Embryonic facial prominence (tissue), 1 donor: ENCODE results near the gene NTRK3.
"Not testable (repeated sequence)": the region's sequence is repeated elsewhere in the genome, so short reads cannot be mapped to it uniquely, and the experiment has no call there.

ENCODE experiments used
- DNase-seq: peaks from one replicate; pipeline ENCODE4 v3.0.0-alpha.2; 2016; ENCODE audit errors: extremely low spot score

The NTRK3 gene

GRCh38 chr15:88033421-88033820, 223.1 kb downstream of the NTRK3 start:
- not testable (repeated sequence) for DNase-seq

DNA sequence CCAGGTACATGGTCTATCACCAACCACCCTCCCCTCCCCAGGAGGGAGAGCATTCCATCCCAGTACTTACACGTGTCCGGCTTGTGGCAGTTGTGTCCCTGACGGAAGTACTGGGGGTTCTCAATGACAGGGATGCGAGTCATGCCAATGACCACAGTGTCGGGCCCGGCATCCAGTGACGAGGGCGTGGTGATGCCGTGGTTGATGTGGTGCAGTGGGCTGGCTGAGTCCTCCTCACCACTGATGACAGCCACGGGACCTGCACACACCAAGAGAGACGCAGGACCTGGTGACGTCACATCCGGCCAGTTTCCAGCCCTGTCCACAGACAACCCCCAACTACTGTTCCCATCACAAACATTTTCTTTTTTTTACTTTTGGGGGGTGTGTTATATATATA, 223.8 kb downstream of the NTRK3 start:
- DNase-seq, result no peak

- no peak for DNase-seq
These were observed 225.1 kb downstream of the NTRK3 start for GRCh38 chr15:88031461-88031860.

DNA sequence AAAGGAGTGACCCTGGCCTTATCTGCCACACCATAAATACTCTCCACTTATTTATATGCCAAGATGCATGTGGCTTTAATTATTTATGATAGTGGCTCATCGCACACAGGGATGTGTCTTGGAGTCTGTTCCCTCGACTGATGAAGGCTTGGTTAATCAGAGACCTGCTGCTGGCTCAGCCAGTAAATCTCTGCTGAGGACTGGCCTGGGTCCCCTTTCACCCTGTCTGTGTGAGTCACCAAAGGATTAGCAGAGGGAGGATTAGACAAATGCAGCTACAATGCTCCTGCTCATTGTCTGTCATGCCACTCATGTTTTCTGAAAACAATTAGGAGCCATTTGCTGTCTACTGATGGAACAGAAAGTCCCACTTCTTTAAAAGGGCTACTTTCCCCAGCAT, 226.8 kb downstream of the NTRK3 start:
- no peak for DNase-seq

- no peak for DNase-seq
These were observed 228.5 kb downstream of the NTRK3 start for GRCh38 chr15:88028024-88028423.

GRCh38 chr15:88023914-88024313, 232.6 kb downstream of the NTRK3 start:
- DNase-seq, result no peak

DNA sequence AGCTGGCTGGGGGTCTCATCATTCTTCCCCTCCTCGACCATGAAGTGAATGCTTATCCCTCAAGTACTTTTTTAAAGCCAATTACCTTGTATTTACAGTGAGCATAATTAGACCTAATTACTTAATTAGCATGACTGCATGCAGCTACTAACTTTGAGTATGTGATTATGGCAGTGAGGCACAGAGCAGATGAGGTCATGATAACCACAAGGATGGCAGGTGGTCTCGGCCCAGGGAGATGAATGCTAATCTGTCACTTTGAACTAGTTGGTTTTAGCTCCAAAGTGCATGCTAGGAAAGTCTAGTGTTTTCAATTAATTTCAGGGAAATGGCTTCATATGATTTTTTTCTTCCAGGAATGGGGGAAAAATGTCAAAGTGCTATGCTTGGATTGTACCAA, 233.8 kb downstream of the NTRK3 start:
- DNase-seq, result no peak

DNA sequence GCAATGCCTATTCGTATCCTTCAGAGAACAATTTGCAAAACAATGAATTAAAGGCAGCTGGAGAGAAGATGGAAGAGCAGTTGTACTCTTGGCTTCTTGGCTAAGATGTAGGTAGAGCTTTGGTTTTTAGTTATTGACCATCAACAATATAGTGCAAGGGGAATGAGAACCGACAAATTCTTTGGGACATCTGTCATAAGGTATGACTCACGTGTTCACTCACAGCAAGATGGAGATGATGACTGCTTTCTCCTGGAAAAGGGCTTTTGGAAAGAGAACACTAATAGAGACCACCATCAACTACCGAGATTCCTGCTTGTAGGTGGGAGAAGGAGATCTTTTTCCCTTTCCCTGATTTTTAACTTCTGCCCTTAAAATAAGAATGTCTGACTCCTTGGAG, 234.9 kb downstream of the NTRK3 start:
- no peak for DNase-seq

GRCh38 chr15:88020806-88021205, 235.7 kb downstream of the NTRK3 start:
- DNase-seq, result no peak

DNA sequence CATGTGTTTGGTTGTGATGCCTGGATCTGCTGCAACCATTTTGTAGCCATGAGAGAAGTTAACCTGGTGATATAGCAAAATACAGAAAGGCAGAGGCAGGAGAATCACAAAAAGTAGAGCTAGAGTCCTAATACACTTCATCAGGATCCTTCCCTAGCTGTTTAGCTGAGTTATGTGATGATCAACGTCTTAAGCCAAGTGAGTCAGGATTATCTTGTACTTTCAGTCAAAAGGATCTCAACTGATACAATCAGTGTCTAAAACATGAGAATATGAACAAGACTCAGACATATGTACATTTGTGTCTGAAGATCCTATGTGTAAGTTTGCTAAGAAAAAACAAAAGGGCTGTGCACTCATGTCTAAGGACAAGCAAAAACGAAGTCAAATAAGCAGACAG, 236.9 kb downstream of the NTRK3 start:
- no peak for DNase-seq

DNA sequence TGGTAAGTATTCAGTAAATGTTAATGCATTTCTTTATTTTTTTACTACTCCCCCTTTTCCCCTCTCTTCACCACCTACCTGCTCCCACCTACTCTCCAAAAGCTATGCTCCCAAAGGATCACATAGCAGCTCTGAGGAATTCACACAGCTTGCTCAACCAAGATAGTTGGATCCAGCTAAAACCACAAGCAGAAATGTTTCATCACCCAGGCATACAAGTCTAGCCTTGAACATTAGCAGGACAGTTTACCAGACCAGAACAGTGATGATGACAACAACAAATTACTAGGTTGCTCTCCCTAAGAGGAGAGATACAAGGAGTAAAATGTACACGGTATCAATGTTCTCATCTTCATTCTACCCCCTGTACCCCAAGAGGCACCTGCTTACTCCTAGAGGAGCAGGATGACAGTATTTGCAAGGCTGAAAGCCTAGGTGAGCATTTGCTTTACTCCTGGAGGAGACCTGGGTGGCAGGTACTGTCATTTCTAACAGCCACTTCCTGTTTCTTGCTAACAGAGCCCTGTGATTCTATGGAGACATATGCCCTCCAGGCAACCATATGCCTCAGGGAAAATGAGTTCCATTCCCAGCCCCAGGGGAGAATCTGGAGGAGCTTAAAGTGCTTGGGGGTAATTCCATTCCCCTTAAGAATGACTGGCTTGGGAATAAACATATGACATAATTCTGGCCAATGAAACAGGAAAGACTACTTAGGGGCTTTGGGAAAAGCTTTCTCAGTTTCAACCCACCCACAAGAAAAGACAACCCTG, 237.5 kb downstream of the NTRK3 start:
- DNase-seq, result no peak

GRCh38 chr15:88017753-88018152, 238.8 kb downstream of the NTRK3 start:
- DNase-seq, result no peak

- no peak for DNase-seq
These were observed 240.1 kb downstream of the NTRK3 start for GRCh38 chr15:88016406-88016805.

GRCh38 chr15:88015228-88015860, 241.2 kb downstream of the NTRK3 start:
- no peak for DNase-seq

DNA sequence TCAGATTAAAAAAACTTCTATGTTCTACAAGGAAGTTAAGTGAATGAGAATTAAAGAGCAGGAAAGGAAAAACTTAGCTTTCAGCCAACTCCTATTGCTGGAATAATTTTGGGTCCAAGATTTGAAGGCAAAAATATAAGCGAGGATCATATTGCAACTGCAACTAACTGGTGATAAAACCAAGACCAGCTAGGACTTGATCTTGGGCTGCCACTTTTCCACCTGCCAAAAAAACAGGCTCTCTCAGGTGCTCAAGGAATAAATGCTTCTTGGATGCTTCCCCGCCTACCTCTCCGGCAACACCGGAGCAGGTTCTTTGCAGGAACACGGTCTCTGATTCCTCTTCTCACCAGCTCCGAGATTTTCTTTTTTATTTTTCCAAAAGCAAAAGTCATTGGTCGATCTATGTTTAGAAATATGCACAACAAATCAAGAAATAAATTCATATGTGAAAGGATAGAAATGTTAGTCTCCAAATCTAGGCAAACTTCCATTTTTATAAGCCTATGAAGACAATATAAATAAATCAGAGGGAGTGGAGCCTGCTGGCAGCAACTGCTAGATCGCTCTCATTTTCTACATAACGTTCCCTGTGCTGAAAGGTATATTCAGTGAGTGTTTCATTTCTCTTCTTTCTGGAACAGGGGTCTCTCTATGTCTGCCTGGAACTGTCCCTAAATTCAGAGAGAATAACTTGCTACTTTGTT, 241.9 kb downstream of the NTRK3 start:
- no peak for DNase-seq

- no peak for DNase-seq
These were observed 243.4 kb downstream of the NTRK3 start for GRCh38 chr15:88013111-88013510.

GRCh38 chr15:88012688-88013087, 243.9 kb downstream of the NTRK3 start:
- DNase-seq, result no peak

GRCh38 chr15:88012233-88012632, 244.3 kb downstream of the NTRK3 start:
- no peak for DNase-seq

GRCh38 chr15:88011533-88011932, 245.0 kb downstream of the NTRK3 start:
- no peak for DNase-seq

DNA sequence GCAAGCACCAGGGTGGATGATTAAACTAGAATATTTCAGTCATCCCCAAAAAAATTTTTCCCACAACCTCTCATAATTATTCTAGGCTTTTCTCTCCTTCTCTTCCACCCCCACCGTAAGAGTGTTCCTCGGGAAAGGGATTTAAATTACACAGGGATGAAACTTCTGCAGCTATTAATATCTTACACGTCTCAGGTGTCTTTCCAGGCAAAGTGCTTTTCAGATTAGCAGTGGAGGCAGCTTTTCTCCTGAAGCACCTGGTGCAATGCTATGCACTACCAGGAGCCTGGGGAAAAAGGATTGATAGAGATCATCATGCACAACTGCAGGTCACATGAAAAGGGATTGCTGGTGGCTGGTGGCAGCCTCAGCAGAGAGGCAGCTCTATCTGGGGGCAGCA, 250.4 kb downstream of the NTRK3 start:
- DNase-seq, result no peak

- no peak for DNase-seq
These were observed 252.1 kb downstream of the NTRK3 start for GRCh38 chr15:88004399-88004798.

- no peak for DNase-seq
These were observed 252.8 kb downstream of the NTRK3 start for GRCh38 chr15:88003541-88004327.
